ENCODE measurements around the gene STAT5A. TPM values are rescaled to one million over a fixed set of nuclear protein-coding genes. Genes with fewer than 3 reads are reported as not detected.
"Not testable (repeated sequence)": the region's sequence is repeated elsewhere in the genome, so short reads cannot be mapped to it uniquely, and the experiment has no call there.

STAT5A gene
- total RNA-seq, 2 donors from 2014 or later = 3.5 to 4.8 TPM

- no peak overlapping the region for H3K27ac ChIP-seq (ENCODE audit: low read depth, low read length)
- no peak overlapping the region for H3K4me3 Mint-ChIP-seq
- H3K4me3 ChIP-seq (ENCODE audit: low read length) = no peak overlapping the region
- H3K4me1 Mint-ChIP-seq = peaks cover 17% of the 10 kb centered on the region
- no peaks in the 10 kb centered on the region for H3K36me3 Mint-ChIP-seq (ENCODE audit: low read depth)
- H3K9me3 Mint-ChIP-seq = no peaks in the 10 kb centered on the region
- TF ChIP-seq CTCF (conservative IDR thresholded peaks at IDR 0.05) = no peak
- no peaks in the 10 kb centered on the region for H3K9me3 ChIP-seq (ENCODE audit: control insufficient read depth, low read length)
- DNase-seq = no peak
- H3K27me3 ChIP-seq (ENCODE audit: control insufficient read depth, insufficient read depth, low read length, poor library complexity, severe bottlenecking) = no peaks in the 10 kb centered on the region
- 98 to 100% methylated on average over 5 of the region's 5 CpGs for WGBS, 2 experiments (ENCODE audit: insufficient coverage in 1 of 2, insufficient read length in 1 of 2)
- no peaks in the 10 kb centered on the region for H3K27me3 Mint-ChIP-seq (ENCODE audit: insufficient read depth)
- no peaks in the 10 kb centered on the region for H3K36me3 ChIP-seq (ENCODE audit: control insufficient read depth, insufficient read depth, low read length)
- no peak overlapping the region for H3K9ac ChIP-seq (ENCODE audit: extremely low read depth, low read length, poor library complexity, severe bottlenecking)
- peaks cover 5% of the 10 kb centered on the region for H3K4me1 ChIP-seq (ENCODE audit: control insufficient read depth, insufficient read depth, low read length)
- no peak overlapping the region for H3K27ac Mint-ChIP-seq
Measured at GRCh38 chr17:42253578-42253977, 34.7 kb upstream of the STAT5A start.

GRCh38 chr17:42255445-42255844, 32.9 kb upstream of the STAT5A start:
- Mint-ChIP-seq H3K9me3 (no peaks in the 10 kb centered on the region), H3K36me3 (ENCODE audit: low read depth) (no peaks in the 10 kb centered on the region), H3K4me3 (no peak overlapping the region), H3K27me3 (ENCODE audit: insufficient read depth) (no peaks in the 10 kb centered on the region), H3K4me1 (peaks cover 20% of the 10 kb centered on the region), H3K27ac (no peak overlapping the region)
- 97 to 99% methylated on average over 7 to 8 of the region's 8 CpGs for WGBS, 2 experiments (ENCODE audit: insufficient coverage in 1 of 2, insufficient read length in 1 of 2)
- H3K4me3 ChIP-seq (ENCODE audit: low read length) = no peak overlapping the region
- H3K4me1 ChIP-seq (ENCODE audit: control insufficient read depth, insufficient read depth, low read length) = peaks cover 5% of the 10 kb centered on the region
- no peak for DNase-seq
- no peak overlapping the region for H3K9ac ChIP-seq (ENCODE audit: extremely low read depth, low read length, poor library complexity, severe bottlenecking)
- no peaks in the 10 kb centered on the region for H3K9me3 ChIP-seq (ENCODE audit: control insufficient read depth, low read length)
- H3K36me3 ChIP-seq (ENCODE audit: control insufficient read depth, insufficient read depth, low read length) = no peaks in the 10 kb centered on the region
- H3K27ac ChIP-seq (ENCODE audit: low read depth, low read length) = no peak overlapping the region
- no peak for TF ChIP-seq CTCF (conservative IDR thresholded peaks at IDR 0.05)
- H3K27me3 ChIP-seq (ENCODE audit: control insufficient read depth, insufficient read depth, low read length, poor library complexity, severe bottlenecking) = no peaks in the 10 kb centered on the region

- Histone ChIP-seq H3K27ac (ENCODE audit: low read depth, low read length) (no peak overlapping the region), H3K4me1 (ENCODE audit: control insufficient read depth, insufficient read depth, low read length) (peaks cover 5% of the 10 kb centered on the region), H3K27me3 (ENCODE audit: control insufficient read depth, insufficient read depth, low read length, poor library complexity, severe bottlenecking) (no peaks in the 10 kb centered on the region), H3K36me3 (ENCODE audit: control insufficient read depth, insufficient read depth, low read length) (no peaks in the 10 kb centered on the region), H3K4me3 (ENCODE audit: low read length) (no peak overlapping the region), H3K9ac (ENCODE audit: extremely low read depth, low read length, poor library complexity, severe bottlenecking) (no peak overlapping the region), H3K9me3 (ENCODE audit: control insufficient read depth, low read length) (no peaks in the 10 kb centered on the region)
- Mint-ChIP-seq H3K27me3 (ENCODE audit: insufficient read depth) (no peaks in the 10 kb centered on the region), H3K27ac (no peak overlapping the region), H3K9me3 (peaks cover 2% of the 10 kb centered on the region), H3K4me3 (no peak overlapping the region), H3K36me3 (ENCODE audit: low read depth) (no peaks in the 10 kb centered on the region), H3K4me1 (peaks cover 15% of the 10 kb centered on the region)
- TF ChIP-seq CTCF (conservative IDR thresholded peaks at IDR 0.05) = no peak
- no peak for DNase-seq
- 90 to 98% methylated on average over 5 to 6 of the region's 6 CpGs for WGBS, 2 experiments (ENCODE audit: insufficient coverage in 1 of 2, insufficient read length in 1 of 2)
Measured at GRCh38 chr17:42260318-42260717, 28.0 kb upstream of the STAT5A start.

- H3K36me3 ChIP-seq (ENCODE audit: control insufficient read depth, insufficient read depth, low read length); H3K27me3 ChIP-seq (ENCODE audit: control insufficient read depth, insufficient read depth, low read length, poor library complexity, severe bottlenecking); H3K9me3 Mint-ChIP-seq; H3K4me3 ChIP-seq (ENCODE audit: low read length); H3K4me3 Mint-ChIP-seq; H3K27ac Mint-ChIP-seq; H3K9me3 ChIP-seq (ENCODE audit: control insufficient read depth, low read length); H3K4me1 Mint-ChIP-seq; H3K27me3 Mint-ChIP-seq (ENCODE audit: insufficient read depth); H3K36me3 Mint-ChIP-seq (ENCODE audit: low read depth); H3K9ac ChIP-seq (ENCODE audit: extremely low read depth, low read length, poor library complexity, severe bottlenecking); H3K27ac ChIP-seq (ENCODE audit: low read depth, low read length); H3K4me1 ChIP-seq (ENCODE audit: control insufficient read depth, insufficient read depth, low read length); DNase-seq: not testable (repeated sequence)
- no CpG with 5 or more reads among the region's 4 CpGs for WGBS, 2 experiments (ENCODE audit: insufficient coverage in 1 of 2, insufficient read length in 1 of 2)
Measured at GRCh38 chr17:42264366-42264765, 23.9 kb upstream of the STAT5A start.

Measured in endodermal cell (in vitro differentiated cells).